CD4-positive, alpha-beta memory T cell (primary cell): ENCODE measurements around the gene GULP1. TPM values are rescaled to one million over a fixed set of nuclear protein-coding genes. Genes with fewer than 3 reads are reported as not detected.

Experiments
- CTCF ChIA-PET: fragments of 350-600 bp; sonication (Branson Sonifier 250); formaldehyde crosslinking; loops from one replicate; lab custom pipeline; 2021; ENCODE audit warnings: inconsistent platforms; ENCODE audit not compliant: partially characterized antibody; lab: Charles Lee
- POLR2A ChIA-PET: fragments of 350-600 bp; sonication (Branson Sonifier 250); formaldehyde crosslinking; loops from one replicate; lab custom pipeline; 2021; ENCODE audit not compliant: partially characterized antibody; lab: Charles Lee
- DNase-seq, 5 donors: peaks; one replicate each; pipeline versions ENCODE4 v3.0.0 to v3.0.0-alpha.2; 2020 to 2022; ENCODE audit warnings: mixed read lengths in 1 of 5
- H3K27ac ChIP-seq: one replicate; pipeline ENCODE4 v1.7.0; 2013; ENCODE audit warnings: low read depth, low read length
- H3K27me3 ChIP-seq: 2 replicates; pipeline ENCODE4 v1.7.0; 2013; ENCODE audit warnings: mild to moderate bottlenecking, low read length, moderate library complexity; ENCODE audit not compliant: insufficient read depth
- H3K36me3 ChIP-seq: 2 replicates; pipeline ENCODE4 v1.7.0; 2013; ENCODE audit warnings: mild to moderate bottlenecking, low read length, moderate library complexity; ENCODE audit not compliant: insufficient read depth
- H3K4me1 ChIP-seq: 2 replicates; pipeline ENCODE4 v1.7.0; 2013; ENCODE audit warnings: mild to moderate bottlenecking, low read length, moderate library complexity; ENCODE audit not compliant: insufficient read depth
- H3K4me3 ChIP-seq, 2 donors: one replicate each; pipeline ENCODE4 v1.7.0; 2013; ENCODE audit warnings: low read length in 2 of 2, mild to moderate bottlenecking in 1 of 2
- H3K9me3 ChIP-seq, 2 donors: one replicate each; pipeline ENCODE4 v1.7.0; 2013; ENCODE audit warnings: low read length in 2 of 2, control low read depth in 1 of 2; ENCODE audit not compliant: control insufficient read depth in 1 of 2
- H3K27ac Mint-ChIP-seq, 7 donors: one replicate each; pipeline ENCODE4 v1.8.0; 2020 to 2021; ENCODE audit warnings: mixed read lengths in 7 of 7, mild to moderate bottlenecking in 6 of 7, inconsistent platforms in 3 of 7, moderate library complexity in 3 of 7
- H3K27me3 Mint-ChIP-seq, 2 donors: one replicate each; pipeline ENCODE4 v1.8.0; 2020 to 2021; ENCODE audit warnings: mixed read lengths in 2 of 2
- H3K36me3 Mint-ChIP-seq, 2 donors: one replicate each; pipeline ENCODE4 v1.8.0; 2020 to 2021; ENCODE audit warnings: mixed read lengths in 2 of 2, inconsistent platforms in 1 of 2, mild to moderate bottlenecking in 1 of 2
- H3K4me1 Mint-ChIP-seq, 4 donors: one replicate each; pipeline ENCODE4 v1.8.0; 2020 to 2021; ENCODE audit warnings: mixed read lengths in 4 of 4, mild to moderate bottlenecking in 1 of 4
- H3K4me3 Mint-ChIP-seq, 8 donors: one replicate each; pipeline ENCODE4 v1.8.0; 2020 to 2021; ENCODE audit warnings: mixed read lengths in 8 of 8, mild to moderate bottlenecking in 7 of 8, moderate library complexity in 6 of 8, inconsistent platforms in 3 of 8
- H3K9me3 Mint-ChIP-seq, 8 donors: one replicate each; pipeline ENCODE4 v1.8.0; 2020 to 2021; ENCODE audit warnings: mixed read lengths in 8 of 8, mild to moderate bottlenecking in 5 of 8, inconsistent platforms in 3 of 8, moderate library complexity in 1 of 8
- intact Hi-C: fragments of 100-400 bp; cut with micrococcal nuclease; formaldehyde crosslinking; loops from one replicate; pipeline ENCODE4 v1.15.1; 2023
- polyA plus RNA-seq, 2 donors: library from polyadenylated mRNA; unstranded; fragments of 300-500 nt; fragmentation: Illumina TruSeq; gene quantifications; one replicate each; pipeline ENCODE4 v1.2.3, GENCODE V29; 2021
- total RNA-seq, 2 experiments: library from RNA; stranded (reverse); gene quantifications; one replicate each; pipeline ENCODE4 v1.2.3, GENCODE V29; 2021

Gene GULP1
- total and polyA plus RNA-seq, 4 experiments from 2014 or later: not detected

GRCh38 chr2:188577231-188577630 lies 285.6 kb downstream of the GULP1 start:
- CTCF ChIA-PET: no interaction called here

GRCh38 chr2:188580738-188581137 lies 289.1 kb downstream of the GULP1 start:
- Mint-ChIP-seq H3K27ac (no peak overlapping the region), H3K9me3 (peaks cover 0 to 3% (median 0%) of the 10 kb centered on the region in 8 donors), H3K36me3 (no peaks in the 10 kb centered on the region), H3K4me1 (no peaks in the 10 kb centered on the region), H3K27me3 (no peaks in the 10 kb centered on the region), H3K4me3 (no peak overlapping the region)
- intact Hi-C loops: no loop called here
- no peak for DNase-seq
- no peaks in the 10 kb centered on the region for H3K36me3 ChIP-seq
- H3K9me3 ChIP-seq: no peaks in the 10 kb centered on the region
- ChIA-PET CTCF (no interaction called here), POLR2A (no interaction called here)
- no peak overlapping the region for H3K4me3 ChIP-seq
- H3K27ac ChIP-seq: no peak overlapping the region
- H3K27me3 ChIP-seq: no peaks in the 10 kb centered on the region
- no peaks in the 10 kb centered on the region for H3K4me1 ChIP-seq

More at GRCh38 chr2:188577231-188577630, 285.6 kb downstream of the GULP1 start:
- H3K4me1 ChIP-seq: no peaks in the 10 kb centered on the region
- H3K4me1 Mint-ChIP-seq: no peaks in the 10 kb centered on the region
- POLR2A ChIA-PET: no interaction called here
- no peaks in the 10 kb centered on the region for H3K27me3 ChIP-seq
- no peaks in the 10 kb centered on the region for H3K36me3 ChIP-seq
- H3K4me3 Mint-ChIP-seq: no peak overlapping the region
- intact Hi-C loops: no loop called here
- H3K27me3 Mint-ChIP-seq: no peaks in the 10 kb centered on the region
- H3K9me3 ChIP-seq: no peaks in the 10 kb centered on the region
- H3K27ac ChIP-seq: no peak overlapping the region
- H3K36me3 Mint-ChIP-seq: no peaks in the 10 kb centered on the region
- H3K4me3 ChIP-seq: no peak overlapping the region
- peaks cover 0 to 3% (median 0%) of the 10 kb centered on the region in 8 donors for H3K9me3 Mint-ChIP-seq
- no peak overlapping the region for H3K27ac Mint-ChIP-seq
- no peak for DNase-seq

- no peaks in the 10 kb centered on the region for H3K36me3 Mint-ChIP-seq
- no peak overlapping the region for H3K4me3 Mint-ChIP-seq
- DNase-seq: no peak
- no peaks in the 10 kb centered on the region for H3K36me3 ChIP-seq
- H3K4me1 Mint-ChIP-seq: no peaks in the 10 kb centered on the region
- no peak overlapping the region for H3K4me3 ChIP-seq
- no peak overlapping the region for H3K27ac Mint-ChIP-seq
- peaks cover 0 to 3% (median 0%) of the 10 kb centered on the region in 8 donors for H3K9me3 Mint-ChIP-seq
- no peaks in the 10 kb centered on the region for H3K9me3 ChIP-seq
- POLR2A ChIA-PET: no interaction called here
- intact Hi-C loops: no loop called here
- no peak overlapping the region for H3K27ac ChIP-seq
- H3K4me1 ChIP-seq: no peaks in the 10 kb centered on the region
- no peaks in the 10 kb centered on the region for H3K27me3 ChIP-seq
- H3K27me3 Mint-ChIP-seq: no peaks in the 10 kb centered on the region
- CTCF ChIA-PET: no interaction called here
Observed at GRCh38 chr2:188582211-188582610, 290.5 kb downstream of the GULP1 start.

- POLR2A ChIA-PET: no interaction called here
Observed at GRCh38 chr2:188588235-188588634, 296.6 kb downstream of the GULP1 start.

GRCh38 chr2:188596054-188596453 lies 304.4 kb downstream of the GULP1 start:
- Histone ChIP-seq H3K4me1 (no peaks in the 10 kb centered on the region), H3K36me3 (no peaks in the 10 kb centered on the region), H3K27ac (no peak overlapping the region), H3K9me3 (no peaks in the 10 kb centered on the region), H3K4me3 (no peak overlapping the region), H3K27me3 (no peaks in the 10 kb centered on the region)
- CTCF ChIA-PET: no interaction called here
- intact Hi-C loops: no loop called here
- no peaks in the 10 kb centered on the region for H3K36me3 Mint-ChIP-seq
- no peaks in the 10 kb centered on the region for H3K9me3 Mint-ChIP-seq
- H3K4me3 Mint-ChIP-seq: no peak overlapping the region
- no peaks in the 10 kb centered on the region for H3K27me3 Mint-ChIP-seq
- no peak overlapping the region for H3K27ac Mint-ChIP-seq
- POLR2A ChIA-PET: no interaction called here
- no peak for DNase-seq
- H3K4me1 Mint-ChIP-seq: no peaks in the 10 kb centered on the region

More at GRCh38 chr2:188588235-188588634, 296.6 kb downstream of the GULP1 start:
- no peak for DNase-seq
- no peaks in the 10 kb centered on the region for H3K36me3 Mint-ChIP-seq
- H3K27me3 ChIP-seq: no peaks in the 10 kb centered on the region
- H3K4me3 ChIP-seq: no peak overlapping the region
- H3K36me3 ChIP-seq: no peaks in the 10 kb centered on the region
- no peaks in the 10 kb centered on the region for H3K27me3 Mint-ChIP-seq
- H3K4me1 ChIP-seq: no peaks in the 10 kb centered on the region
- CTCF ChIA-PET: no interaction called here
- no peaks in the 10 kb centered on the region for H3K9me3 ChIP-seq
- no peaks in the 10 kb centered on the region for H3K4me1 Mint-ChIP-seq
- no peak overlapping the region for H3K27ac Mint-ChIP-seq
- intact Hi-C loops: no loop called here
- no peaks in the 10 kb centered on the region for H3K9me3 Mint-ChIP-seq
- no peak overlapping the region for H3K27ac ChIP-seq
- H3K4me3 Mint-ChIP-seq: no peak overlapping the region

GRCh38 chr2:188598551-188598950 lies 306.9 kb downstream of the GULP1 start:
- Mint-ChIP-seq H3K4me1 (no peaks in the 10 kb centered on the region), H3K27me3 (no peaks in the 10 kb centered on the region), H3K36me3 (no peaks in the 10 kb centered on the region), H3K4me3 (no peak overlapping the region), H3K27ac (no peak overlapping the region), H3K9me3 (no peaks in the 10 kb centered on the region)
- Histone ChIP-seq H3K27me3 (no peaks in the 10 kb centered on the region), H3K4me1 (no peaks in the 10 kb centered on the region), H3K4me3 (no peak overlapping the region), H3K9me3 (no peaks in the 10 kb centered on the region), H3K36me3 (no peaks in the 10 kb centered on the region), H3K27ac (no peak overlapping the region)
- intact Hi-C loops: no loop called here
- DNase-seq: no peak
- ChIA-PET POLR2A (no interaction called here), CTCF (no interaction called here)

GRCh38 chr2:188599140-188599539 lies 307.5 kb downstream of the GULP1 start:
- Mint-ChIP-seq H3K27me3 (no peaks in the 10 kb centered on the region), H3K4me1 (no peaks in the 10 kb centered on the region), H3K36me3 (no peaks in the 10 kb centered on the region), H3K27ac (no peak overlapping the region), H3K4me3 (no peak overlapping the region), H3K9me3 (no peaks in the 10 kb centered on the region)
- no peaks in the 10 kb centered on the region for H3K4me1 ChIP-seq
- no peak overlapping the region for H3K4me3 ChIP-seq
- DNase-seq: no peak
- H3K27me3 ChIP-seq: no peaks in the 10 kb centered on the region
- intact Hi-C loops: no loop called here
- CTCF ChIA-PET: no interaction called here
- H3K9me3 ChIP-seq: no peaks in the 10 kb centered on the region
- no peak overlapping the region for H3K27ac ChIP-seq
- no peaks in the 10 kb centered on the region for H3K36me3 ChIP-seq
- POLR2A ChIA-PET: no interaction called here
